SJCRH30 (cell line): ENCODE results near the gene CATSPERD. TPM values are rescaled to one million over a fixed set of nuclear protein-coding genes. Genes with fewer than 3 reads are reported as not detected.

Source experiments
- DNase-seq, 2 experiments: peaks; one replicate each; pipeline ENCODE4 v3.0.0-alpha.2; 2015 to 2020
- H3K27ac ChIP-seq: fragments of 250-450 bp; sonication (Bioruptor Pico); 2 replicates; pipeline ENCODE4 v1.5.1; 2020; ENCODE audit warnings: mild to moderate bottlenecking, moderate library complexity
- H3K27me3 ChIP-seq: fragments of 250-450 bp; sonication (Bioruptor Pico); 2 replicates; pipeline ENCODE4 v1.5.1; 2020; ENCODE audit warnings: mild to moderate bottlenecking, moderate library complexity
- H3K36me3 ChIP-seq: fragments of 250-450 bp; sonication (Bioruptor Pico); 2 replicates; pipeline ENCODE4 v1.5.1; 2020; ENCODE audit warnings: mild to moderate bottlenecking, moderate library complexity
- H3K4me1 ChIP-seq: fragments of 250-450 bp; sonication (Bioruptor Pico); 2 replicates; pipeline ENCODE4 v1.5.1; 2020; ENCODE audit warnings: mild to moderate bottlenecking, moderate library complexity
- H3K4me3 ChIP-seq: fragments of 250-450 bp; sonication (Bioruptor Pico); 2 replicates; pipeline ENCODE4 v1.5.1; 2020; ENCODE audit warnings: mild to moderate bottlenecking, moderate library complexity
- H3K9me3 ChIP-seq: fragments of 250-450 bp; sonication (Bioruptor Pico); replicated peaks from 2 replicates; pipeline ENCODE4 v1.5.1; 2020; ENCODE audit warnings: mild to moderate bottlenecking, moderate library complexity
- total RNA-seq: library from RNA; depleted of rRNA; stranded (reverse); fragments of >200 nt; shearing (Covaris generic); gene quantifications from 2 replicates; pipeline ENCODE4 v1.2.3, GENCODE V29; 2014

The CATSPERD gene
- total RNA-seq, 1 experiment from 2014 or later, result not detected

GRCh38 chr19:5790559-5791520 lies 70.4 kb downstream of the CATSPERD start, which contains the start of gene DUS3L:
DUS3L (minus strand) TSS chr19:5791163; CDS start chr19:5791141, 22 bp downstream.
- peak; percentile 97 for DNase-seq
- H3K9me3 ChIP-seq, result no peaks in the 10 kb centered on the region

GRCh38 chr19:5792224-5792623 lies 71.8 kb downstream of the CATSPERD start:
- no peaks in the 10 kb centered on the region for H3K9me3 ChIP-seq
- H3K27ac ChIP-seq, result no peak overlapping the region
- H3K4me1 ChIP-seq, result no peaks in the 10 kb centered on the region
- H3K36me3 ChIP-seq, result peaks cover 18% of the 10 kb centered on the region
- DNase-seq, result no peak
- H3K27me3 ChIP-seq, result no peaks in the 10 kb centered on the region
- H3K4me3 ChIP-seq, result no peak overlapping the region

More at GRCh38 chr19:5790559-5791520, 70.4 kb downstream of the CATSPERD start, which contains the start of gene DUS3L:
- peak within 1 kb of the TSS; percentile 94 for H3K27ac ChIP-seq
- peak within 1 kb of the TSS; percentile 81 for H3K4me3 ChIP-seq
- H3K4me1 ChIP-seq, result no peaks in the 10 kb centered on the region
- H3K27me3 ChIP-seq, result no peaks in the 10 kb centered on the region
- peaks cover 29% of the 10 kb centered on the region for H3K36me3 ChIP-seq

- H3K4me1 ChIP-seq, result no peaks in the 10 kb centered on the region
- no peak for DNase-seq
- no peaks in the 10 kb centered on the region for H3K9me3 ChIP-seq
- no peaks in the 10 kb centered on the region for H3K27me3 ChIP-seq
- peaks cover 9% of the 10 kb centered on the region for H3K36me3 ChIP-seq
- H3K27ac ChIP-seq, result no peak overlapping the region
- H3K4me3 ChIP-seq, result no peak overlapping the region
Measured at GRCh38 chr19:5793188-5793587, 72.8 kb downstream of the CATSPERD start.

GRCh38 chr19:5795382-5795919 lies 75.0 kb downstream of the CATSPERD start:
- no peaks in the 10 kb centered on the region for H3K9me3 ChIP-seq
- H3K4me1 ChIP-seq, result peaks cover 19% of the 10 kb centered on the region
- no peak overlapping the region for H3K27ac ChIP-seq
- no peak overlapping the region for H3K4me3 ChIP-seq
- no peaks in the 10 kb centered on the region for H3K36me3 ChIP-seq
- DNase-seq, result no peak
- no peaks in the 10 kb centered on the region for H3K27me3 ChIP-seq

GRCh38 chr19:5798244-5798643 lies 77.8 kb downstream of the CATSPERD start:
- Histone ChIP-seq H3K9me3 (no peaks in the 10 kb centered on the region), H3K27ac (no peak overlapping the region), H3K27me3 (no peaks in the 10 kb centered on the region), H3K36me3 (no peaks in the 10 kb centered on the region), H3K4me3 (no peak overlapping the region), H3K4me1 (peaks cover 26% of the 10 kb centered on the region)
- DNase-seq, result no peak

- Histone ChIP-seq H3K27ac (no peak overlapping the region), H3K4me1 (peaks cover 34% of the 10 kb centered on the region), H3K4me3 (no peak overlapping the region), H3K27me3 (no peaks in the 10 kb centered on the region), H3K36me3 (no peaks in the 10 kb centered on the region), H3K9me3 (no peaks in the 10 kb centered on the region)
- DNase-seq, result peak; percentile 73 to 78
Measured at GRCh38 chr19:5799247-5800241, 79.1 kb downstream of the CATSPERD start.

- no peaks in the 10 kb centered on the region for H3K36me3 ChIP-seq
- H3K27me3 ChIP-seq, result no peaks in the 10 kb centered on the region
- DNase-seq, result peak in 1 of 2 experiments; percentile 42
- no peak overlapping the region for H3K27ac ChIP-seq
- peaks cover 35% of the 10 kb centered on the region for H3K4me1 ChIP-seq
- no peaks in the 10 kb centered on the region for H3K9me3 ChIP-seq
- no peak overlapping the region for H3K4me3 ChIP-seq
Measured at GRCh38 chr19:5800361-5801270, 80.2 kb downstream of the CATSPERD start.

GRCh38 chr19:5801796-5802619 lies 81.6 kb downstream of the CATSPERD start:
- Histone ChIP-seq H3K27ac (no peak overlapping the region), H3K36me3 (no peaks in the 10 kb centered on the region), H3K9me3 (no peaks in the 10 kb centered on the region), H3K4me3 (no peak overlapping the region), H3K27me3 (no peaks in the 10 kb centered on the region), H3K4me1 (peaks cover 40% of the 10 kb centered on the region)
- peak; percentile 83 to 86 for DNase-seq

- peak overlapping the region; percentile 21; the same call in 1 of the 2 replicates for H3K4me3 ChIP-seq
- peaks cover 40% of the 10 kb centered on the region for H3K4me1 ChIP-seq
Measured at GRCh38 chr19:5803441-5803751, 83.0 kb downstream of the CATSPERD start.

GRCh38 chr19:5803752-5804515 lies 83.5 kb downstream of the CATSPERD start:
- no peaks in the 10 kb centered on the region for H3K27me3 ChIP-seq
- DNase-seq, result peak; percentile 95 to 97
- H3K4me1 ChIP-seq, result peaks cover 36% of the 10 kb centered on the region
- H3K36me3 ChIP-seq, result no peaks in the 10 kb centered on the region
- peak overlapping the region; percentile 4; the same call in 1 of the 2 replicates for H3K27ac ChIP-seq
- peak overlapping the region; percentile 48 for H3K4me3 ChIP-seq
- no peaks in the 10 kb centered on the region for H3K9me3 ChIP-seq

More at GRCh38 chr19:5803441-5803751, 83.0 kb downstream of the CATSPERD start:
- Histone ChIP-seq H3K27ac (no peak overlapping the region), H3K9me3 (no peaks in the 10 kb centered on the region), H3K27me3 (no peaks in the 10 kb centered on the region), H3K36me3 (no peaks in the 10 kb centered on the region)
- DNase-seq, result no peak

GRCh38 chr19:5804516-5805461 lies 84.4 kb downstream of the CATSPERD start, which contains the start of gene NRTN:
NRTN (plus strand) TSS chr19:5805067; CDS start chr19:5824166, 19,099 bp downstream.
- Histone ChIP-seq H3K4me1 (peaks cover 28% of the 10 kb centered on the region), H3K27ac (peak within 1 kb of the TSS; percentile 5; the same call in 1 of the 2 replicates), H3K4me3 (peak within 1 kb of the TSS; percentile 61), H3K27me3 (no peaks in the 10 kb centered on the region), H3K9me3 (no peaks in the 10 kb centered on the region), H3K36me3 (no peaks in the 10 kb centered on the region)
- peak; percentile 62 to 73 for DNase-seq
